Cortex of kidney (tissue), 1 donor: ENCODE data around the gene FMO5.
"Not testable (repeated sequence)": the region's sequence is repeated elsewhere in the genome, so short reads cannot be mapped to it uniquely, and the experiment has no call there.

ENCODE experiments used
- DNase-seq: peaks from one replicate; lab custom pipeline; 2025; lab: John Stamatoyannopoulos, UW

Gene FMO5, protein sequence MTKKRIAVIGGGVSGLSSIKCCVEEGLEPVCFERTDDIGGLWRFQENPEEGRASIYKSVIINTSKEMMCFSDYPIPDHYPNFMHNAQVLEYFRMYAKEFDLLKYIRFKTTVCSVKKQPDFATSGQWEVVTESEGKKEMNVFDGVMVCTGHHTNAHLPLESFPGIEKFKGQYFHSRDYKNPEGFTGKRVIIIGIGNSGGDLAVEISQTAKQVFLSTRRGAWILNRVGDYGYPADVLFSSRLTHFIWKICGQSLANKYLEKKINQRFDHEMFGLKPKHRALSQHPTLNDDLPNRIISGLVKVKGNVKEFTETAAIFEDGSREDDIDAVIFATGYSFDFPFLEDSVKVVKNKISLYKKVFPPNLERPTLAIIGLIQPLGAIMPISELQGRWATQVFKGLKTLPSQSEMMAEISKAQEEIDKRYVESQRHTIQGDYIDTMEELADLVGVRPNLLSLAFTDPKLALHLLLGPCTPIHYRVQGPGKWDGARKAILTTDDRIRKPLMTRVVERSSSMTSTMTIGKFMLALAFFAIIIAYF

DNA sequence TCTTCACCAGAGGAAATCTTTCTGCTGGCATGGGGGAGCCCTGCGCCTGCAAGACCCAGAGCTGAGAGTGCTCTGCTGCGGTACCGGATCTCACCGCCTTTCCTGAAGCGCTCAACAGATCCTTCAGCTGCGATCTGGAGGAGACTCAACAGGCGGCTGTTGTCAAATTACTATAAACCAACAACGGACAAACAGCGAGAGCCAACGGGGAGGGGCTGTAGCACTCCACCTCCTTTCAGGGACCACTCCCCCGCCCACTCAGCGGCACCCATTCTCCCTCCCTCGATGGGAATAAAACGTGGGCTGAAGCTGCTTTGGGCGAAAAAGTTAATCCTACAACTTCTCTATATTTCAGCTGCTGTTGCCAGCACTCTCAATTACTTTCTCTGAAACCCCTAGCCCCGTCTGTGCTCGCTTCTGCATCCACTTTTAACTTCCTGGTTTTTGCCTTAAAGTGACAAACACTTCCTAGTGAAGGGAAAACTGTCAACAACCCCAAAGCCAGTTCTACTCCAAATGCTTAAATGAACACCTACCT is at the start of gene FMO5:
FMO5 (minus strand) TSS at position 147 of the 538 bp plus-strand sequence. CDS start 310 bp downstream, outside the sequence.
- no peak for DNase-seq

DNA sequence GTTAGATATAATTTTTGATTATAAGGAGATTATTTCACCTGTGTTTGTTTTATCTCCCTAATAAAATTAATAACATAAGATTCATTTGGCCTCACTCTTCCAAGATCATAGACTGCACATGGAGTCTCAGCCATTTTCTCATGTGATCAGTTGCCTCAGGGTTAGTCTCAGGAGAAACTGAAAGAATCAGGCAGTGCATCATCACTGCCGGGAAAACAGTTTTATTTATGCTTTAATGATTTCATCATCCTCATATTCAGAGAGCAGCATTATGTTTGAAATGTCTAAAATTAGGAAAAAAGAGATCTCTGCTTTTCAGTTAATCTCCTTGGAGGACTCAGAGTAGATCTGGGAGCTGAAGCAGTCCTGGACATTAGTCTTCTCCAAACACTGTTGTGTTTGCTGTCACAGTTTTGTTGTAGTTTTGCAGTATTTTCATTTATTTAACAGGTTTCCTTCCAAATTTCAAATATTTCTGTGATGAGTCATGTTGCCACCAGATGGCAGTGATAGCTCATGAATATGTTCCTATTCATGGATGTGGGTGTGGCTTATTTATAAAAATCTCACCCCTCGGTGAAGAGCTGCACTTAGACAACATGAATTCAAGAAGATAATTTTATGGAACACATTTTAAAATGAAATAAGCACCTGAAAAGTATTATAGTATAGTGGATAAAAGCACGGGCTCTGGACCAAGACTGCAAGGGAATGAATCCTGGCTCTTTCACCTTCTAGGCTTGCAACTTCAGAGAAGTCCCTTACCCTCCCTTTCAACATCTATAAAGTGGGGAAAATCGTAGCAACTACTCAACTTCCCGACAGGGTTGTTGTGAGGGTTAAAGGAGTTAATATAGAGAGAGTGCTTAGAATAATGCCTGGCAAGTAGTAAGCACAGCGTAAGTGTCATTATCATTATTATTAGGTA is 48.5 kb upstream of the FMO5 start:
- no peak for DNase-seq

DNA sequence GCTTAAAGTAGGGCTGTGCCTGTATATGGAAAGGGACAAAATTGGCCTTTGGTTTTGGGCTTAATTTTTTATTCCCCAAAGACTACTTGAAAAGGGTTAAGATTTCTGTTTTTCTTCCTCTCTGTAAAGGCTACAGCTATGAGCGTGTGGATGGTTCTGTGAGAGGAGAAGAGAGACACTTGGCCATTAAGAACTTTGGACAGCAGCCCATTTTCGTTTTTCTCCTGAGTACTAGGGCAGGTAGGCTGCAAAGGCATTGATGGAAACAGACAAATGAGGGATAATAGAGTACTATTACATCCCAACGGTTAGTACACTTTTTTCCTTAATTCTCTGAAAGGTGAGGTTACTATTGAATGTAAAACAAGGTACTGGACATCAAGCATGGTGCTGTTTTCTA is 46.9 kb upstream of the FMO5 start:
- no peak for DNase-seq

DNA sequence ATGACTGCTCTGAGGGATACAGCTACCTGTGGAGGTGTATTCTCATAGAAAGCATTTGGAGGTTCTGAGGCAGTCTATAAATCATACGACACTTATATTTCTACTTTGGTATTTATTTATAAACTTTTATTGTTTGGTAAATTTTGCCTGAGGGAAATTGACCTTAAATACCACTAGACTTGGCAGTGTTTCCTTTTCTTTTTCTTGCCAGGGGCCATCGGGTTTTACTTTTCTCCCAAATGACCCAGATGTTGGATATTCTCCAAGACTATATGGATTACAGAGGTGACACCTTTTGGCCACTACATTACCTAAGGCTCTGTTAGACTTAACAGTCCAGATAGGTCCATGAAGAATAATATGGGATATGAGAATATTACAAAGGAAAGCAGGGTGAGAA is 45.6 kb upstream of the FMO5 start:
- DNase-seq: no peak

DNA sequence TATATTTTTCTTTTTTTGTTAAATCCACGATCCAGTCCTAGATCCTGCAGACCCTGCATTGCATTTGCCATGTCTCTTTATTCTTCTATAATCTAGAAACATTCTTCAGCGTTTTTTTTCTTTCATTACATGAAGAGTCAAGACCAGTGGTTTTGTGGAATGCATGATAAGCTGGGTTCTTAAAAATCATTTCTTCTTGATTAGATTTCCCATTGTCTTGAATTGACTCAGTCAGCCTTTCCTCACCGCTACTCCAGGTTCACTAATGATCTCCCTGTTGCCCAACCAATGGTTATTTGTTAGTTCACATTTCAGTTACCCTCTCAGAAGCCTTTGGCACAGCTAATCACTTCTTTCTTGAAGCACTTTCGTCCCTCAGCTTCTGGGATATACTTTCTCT is 42.6 kb upstream of the FMO5 start:
- no peak for DNase-seq

DNA sequence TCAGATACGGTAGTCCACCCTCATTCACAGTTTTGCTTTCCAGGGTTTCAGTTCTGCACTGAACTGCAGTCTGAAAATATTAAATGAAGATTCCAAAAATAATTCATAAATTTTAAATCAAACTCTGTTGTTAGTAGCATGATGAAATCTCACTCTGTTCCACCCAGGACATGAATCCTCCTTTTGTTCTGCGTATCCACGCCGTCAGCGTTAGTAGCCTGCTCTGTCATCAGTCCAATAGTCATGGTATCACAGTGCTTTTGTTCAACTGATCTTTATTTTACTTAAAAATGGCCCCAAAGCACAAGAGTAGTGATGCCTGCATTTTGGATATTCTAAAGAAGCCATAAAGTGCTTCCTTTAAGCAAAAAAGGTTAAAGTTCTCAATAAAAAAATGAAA is 41.2 kb upstream of the FMO5 start:
- no peak for DNase-seq

DNA sequence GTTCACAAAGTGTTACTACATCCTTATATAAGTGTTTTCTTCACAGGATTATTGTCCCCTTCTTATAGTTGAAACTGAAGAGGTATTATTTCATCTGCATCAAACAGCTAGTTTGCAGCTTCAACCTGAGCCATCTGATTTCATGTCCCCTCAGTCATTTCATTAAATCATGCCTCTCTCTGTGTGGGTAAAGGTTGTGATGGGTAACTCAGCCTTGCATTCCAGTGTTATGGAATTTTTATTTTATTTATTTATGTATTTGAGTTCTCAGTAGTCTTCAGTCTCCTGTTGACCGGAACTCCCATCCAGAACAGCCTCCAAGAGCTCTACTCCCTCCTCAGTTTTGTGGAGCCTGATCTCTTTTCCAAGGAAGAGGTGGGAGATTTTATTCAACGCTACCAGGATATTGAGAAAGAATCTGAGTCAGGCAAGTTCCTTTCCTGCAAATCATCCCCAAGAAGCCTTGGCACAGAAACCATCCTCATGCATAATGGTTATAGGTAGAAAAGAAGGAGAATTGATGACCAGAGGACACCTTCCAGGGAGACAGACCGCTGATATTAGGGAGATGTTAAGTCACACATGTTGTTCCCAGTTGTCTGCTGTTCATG is 39.1 kb upstream of the FMO5 start:
- DNase-seq: no peak

DNA sequence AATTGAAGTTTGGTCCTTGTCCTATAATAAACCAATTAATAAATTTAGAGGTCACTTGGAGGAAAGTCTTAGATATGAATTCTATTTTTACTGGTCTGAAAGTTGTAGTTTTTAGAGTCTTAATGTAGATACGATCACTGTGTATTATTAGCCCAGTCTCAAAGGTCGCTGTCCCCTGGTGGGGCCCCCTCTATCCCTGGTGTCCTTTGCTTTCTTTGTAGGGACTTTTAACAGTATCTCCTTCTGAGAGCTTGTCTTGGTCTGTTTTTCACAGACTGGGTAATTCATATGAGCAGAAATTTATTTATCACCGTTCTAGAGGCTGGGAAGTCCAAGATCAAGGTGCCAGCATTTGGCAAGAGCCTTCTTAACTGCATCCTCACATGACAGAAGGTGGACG is 35.8 kb upstream of the FMO5 start:
- no peak for DNase-seq

DNA sequence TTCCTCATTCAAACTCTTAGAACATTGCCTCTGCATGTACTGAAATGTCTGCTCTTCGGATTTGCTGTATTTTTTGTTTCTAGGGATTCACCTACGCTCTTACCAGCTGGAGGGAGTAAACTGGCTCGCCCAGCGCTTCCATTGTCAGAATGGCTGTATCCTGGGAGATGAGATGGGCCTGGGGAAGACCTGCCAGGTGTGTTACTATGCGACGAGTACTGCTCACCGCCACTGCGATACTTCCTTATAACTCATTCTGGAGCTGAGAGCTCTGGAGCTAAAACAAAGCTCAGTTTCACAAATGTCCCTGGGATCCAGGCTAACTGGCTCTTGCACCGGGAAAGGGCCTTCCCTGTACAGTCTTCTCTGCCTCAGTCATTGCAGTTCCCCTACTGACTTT is 27.4 kb upstream of the FMO5 start:
- no peak for DNase-seq

DNA sequence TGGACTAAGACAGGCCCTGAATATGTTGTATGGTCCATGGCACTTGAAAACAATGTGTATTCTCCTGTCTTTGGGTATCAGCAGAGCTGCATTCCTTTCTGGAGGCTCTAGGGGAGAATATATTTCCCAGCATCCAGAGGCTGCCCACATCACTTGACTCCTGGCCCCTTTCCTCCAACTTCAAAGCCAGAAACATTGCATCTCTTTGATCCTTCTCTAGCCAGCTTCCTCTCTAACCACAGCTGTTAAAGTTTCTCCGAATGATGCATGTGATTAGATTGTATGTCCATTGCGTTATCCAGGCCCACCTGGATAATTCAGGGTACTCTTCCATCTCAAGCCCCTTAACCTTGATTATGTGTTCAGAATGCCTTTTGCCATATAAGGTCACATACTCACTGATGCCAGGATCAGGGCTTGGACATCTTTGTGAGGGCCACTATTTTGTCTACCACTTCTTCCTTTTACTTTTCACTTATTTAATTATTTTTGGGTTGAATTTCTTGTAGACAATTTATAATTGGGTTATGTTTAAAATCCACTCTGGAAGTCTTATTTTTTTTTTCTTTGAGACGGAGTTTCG is 22.6 kb upstream of the FMO5 start:
- DNase-seq: no peak

DNA sequence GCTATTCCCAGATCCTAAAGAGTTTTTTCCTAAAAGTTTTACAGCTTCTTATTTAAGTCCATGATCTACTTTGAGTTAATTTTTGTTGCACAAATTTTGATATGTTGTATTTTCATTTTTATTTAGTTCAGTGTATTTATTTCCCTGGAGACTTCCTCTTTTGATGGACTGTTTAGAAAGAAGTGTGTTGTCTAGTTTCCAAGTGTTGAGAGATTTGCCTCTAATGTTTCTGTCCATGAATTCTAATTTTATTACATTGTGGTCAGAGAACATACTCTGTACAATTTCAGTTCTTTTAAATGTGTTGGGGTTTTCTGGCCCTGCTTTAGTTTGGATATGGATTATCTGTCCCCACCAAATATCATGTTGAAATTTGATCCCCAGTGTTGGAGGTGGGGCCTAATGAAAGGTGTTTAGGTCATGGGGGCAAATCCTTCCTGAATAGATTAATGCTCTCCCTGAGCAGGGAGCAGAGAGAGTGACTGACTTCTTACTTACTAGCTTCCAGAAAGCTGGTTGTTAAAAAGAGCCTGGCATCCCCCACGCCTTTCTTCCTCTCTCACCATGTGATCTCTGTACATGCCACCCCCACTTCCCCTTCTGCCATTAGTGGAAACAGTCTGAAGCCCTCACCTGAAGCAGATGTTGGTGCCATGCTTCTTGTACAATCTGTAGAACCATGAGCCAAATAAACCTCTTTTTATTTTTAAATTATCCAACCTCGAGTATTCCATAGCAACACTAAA is 21.9 kb upstream of the FMO5 start:
- DNase-seq: no peak

DNA sequence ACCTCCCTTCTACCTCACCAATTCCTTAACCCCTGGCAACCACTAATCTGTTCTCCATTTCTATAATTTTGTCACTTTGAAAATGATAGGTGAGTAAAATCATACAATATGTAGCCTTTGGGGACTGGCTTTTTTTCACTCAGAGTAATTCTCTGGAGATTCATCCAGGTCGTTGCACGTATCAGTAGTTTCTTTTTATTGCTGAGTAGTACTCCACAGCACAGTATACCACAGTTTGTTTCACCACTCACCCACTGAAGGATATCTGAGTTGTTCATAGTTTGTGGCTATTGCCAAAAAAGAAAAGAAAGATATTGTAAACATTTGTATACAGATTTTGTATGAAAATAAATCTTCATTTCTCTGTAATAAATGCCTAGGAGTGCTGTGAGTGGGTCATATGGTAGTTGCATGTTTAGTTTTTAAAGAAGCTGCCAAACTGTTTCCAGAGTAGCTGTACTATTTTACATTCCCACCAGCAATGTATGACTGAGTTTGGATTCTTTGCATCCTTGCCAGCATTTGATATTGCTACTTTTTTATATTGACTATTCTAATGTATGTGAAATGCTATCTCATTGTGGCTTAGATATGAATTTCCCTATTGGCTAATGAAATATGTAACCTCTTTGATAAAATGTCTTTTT is 21.0 kb upstream of the FMO5 start:
- DNase-seq: no peak

DNA sequence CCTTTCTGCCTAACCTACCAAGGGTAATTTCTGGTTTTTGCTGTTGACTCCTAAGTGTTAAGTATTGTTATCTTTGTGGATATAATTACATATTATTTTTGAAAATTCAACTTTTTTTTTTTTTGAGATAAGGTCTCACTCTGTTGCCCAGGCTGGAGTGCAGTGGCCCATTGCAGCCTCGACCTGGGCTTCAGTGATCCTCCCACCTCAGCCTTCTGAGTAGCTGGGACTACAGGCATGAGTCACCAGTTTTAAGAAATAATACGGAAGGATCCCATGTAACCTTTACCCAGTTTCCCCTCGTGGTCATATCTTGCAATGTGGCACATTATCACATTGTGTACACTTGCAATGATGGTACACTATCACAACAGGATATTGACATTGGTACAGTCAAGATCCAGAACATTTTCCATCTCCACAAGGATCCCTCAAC is 20.5 kb upstream of the FMO5 start:
- DNase-seq: no peak

DNA sequence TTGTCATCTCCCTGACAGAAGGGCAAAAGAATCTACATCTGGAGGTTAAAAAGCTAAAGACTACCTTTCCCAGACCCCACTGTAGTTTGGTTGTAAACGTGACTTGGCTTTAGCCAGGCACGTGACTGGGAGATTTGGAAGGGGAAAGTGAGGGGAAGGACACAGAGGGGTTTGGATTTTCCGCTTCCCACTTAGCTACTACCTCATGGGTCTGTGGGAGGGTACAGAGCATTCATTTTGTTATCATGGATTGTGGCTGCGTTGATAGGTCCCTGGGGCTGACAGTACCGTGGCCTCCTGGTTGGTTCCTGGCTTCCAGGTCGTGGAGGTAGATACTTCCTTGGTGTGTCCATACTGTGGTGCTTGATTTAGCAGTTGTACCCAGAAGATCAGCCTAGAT is 20.0 kb upstream of the FMO5 start:
- no peak for DNase-seq

DNA sequence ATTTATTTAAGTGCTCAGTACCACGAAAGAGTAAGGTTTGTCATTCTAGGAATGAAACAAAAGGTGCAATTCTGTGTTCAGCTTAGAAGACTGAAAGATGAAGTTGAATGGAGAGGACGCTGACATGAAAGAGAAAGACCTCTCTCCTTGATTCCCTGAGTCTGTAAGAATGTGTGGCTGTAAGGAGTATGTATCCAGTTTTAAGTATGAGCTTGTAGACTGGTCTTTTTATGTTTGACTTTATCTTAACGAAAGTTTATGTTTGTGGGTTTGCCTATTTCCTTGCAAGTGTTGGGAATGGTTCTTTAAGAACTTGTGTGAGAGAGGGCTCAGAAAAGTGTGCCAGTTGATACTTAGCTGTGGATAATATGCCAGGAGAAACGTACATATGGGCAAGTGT is 18.7 kb upstream of the FMO5 start:
- no peak for DNase-seq

DNA sequence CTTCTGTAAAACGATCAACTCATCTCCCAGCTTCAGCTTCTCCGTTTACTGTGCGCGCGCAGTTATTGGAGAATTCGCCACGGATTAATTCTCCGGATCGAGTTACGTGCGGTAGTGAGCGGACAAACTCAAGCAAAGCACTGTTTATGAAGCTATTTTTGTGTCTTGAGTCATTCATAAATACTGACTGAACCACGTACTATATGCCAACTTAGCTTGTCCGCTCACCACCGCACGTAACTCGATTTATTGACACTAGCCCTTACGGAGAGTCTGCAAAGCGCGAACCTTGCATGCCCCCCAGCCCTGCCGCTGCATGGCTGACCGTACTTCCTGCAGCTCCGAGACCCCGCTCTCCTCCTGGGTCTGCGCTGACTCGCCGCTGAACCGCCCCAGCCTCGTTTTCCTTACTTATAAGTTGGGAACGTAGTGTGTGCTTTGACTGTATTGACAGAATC is 18.1 kb upstream of the FMO5 start:
- no peak for DNase-seq

DNA sequence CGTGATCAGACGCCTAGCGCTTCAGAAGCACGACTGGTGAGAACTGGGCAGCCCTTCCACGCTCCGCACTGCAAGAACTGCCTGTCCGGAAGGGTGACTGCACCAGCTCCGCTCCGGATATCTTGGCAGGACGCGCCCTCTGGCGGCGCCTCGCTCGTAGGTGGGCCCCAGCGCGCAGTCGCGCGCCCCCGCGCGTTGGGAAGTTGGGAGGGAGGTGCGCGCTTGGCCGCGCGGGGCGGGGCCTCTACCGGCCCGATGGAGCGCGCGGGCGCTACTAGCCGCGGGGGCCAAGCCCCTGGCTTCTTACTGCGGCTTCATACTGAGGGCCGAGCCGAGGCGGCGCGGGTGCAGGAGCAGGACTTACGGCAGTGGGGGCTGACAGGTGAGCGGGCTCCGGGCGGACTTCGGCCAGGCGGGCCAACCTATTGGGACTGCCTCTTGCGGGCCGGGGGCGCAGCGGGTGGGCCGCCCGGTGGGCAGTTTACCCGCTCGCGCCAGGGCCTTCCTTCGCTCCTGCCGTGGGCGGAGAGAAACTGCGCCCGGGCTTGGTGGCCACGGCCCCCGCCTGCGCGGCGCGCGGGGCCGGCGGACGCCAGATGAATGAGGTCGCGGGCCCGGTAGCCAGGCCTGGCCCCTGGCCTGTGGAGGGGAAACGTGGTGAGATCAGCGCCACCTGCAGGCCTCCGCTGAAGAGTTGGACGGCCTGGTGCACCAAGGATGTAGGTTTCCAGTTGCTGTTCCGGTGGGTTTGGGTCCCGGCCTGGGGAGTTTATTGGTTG is 17.5 kb upstream of the FMO5 start, which contains the start of gene CHD1L:
CHD1L (plus strand) TSS at position 236 of the 779 bp plus-strand sequence; CDS start at position 256, 20 bp downstream.
- DNase-seq: no peak

DNA sequence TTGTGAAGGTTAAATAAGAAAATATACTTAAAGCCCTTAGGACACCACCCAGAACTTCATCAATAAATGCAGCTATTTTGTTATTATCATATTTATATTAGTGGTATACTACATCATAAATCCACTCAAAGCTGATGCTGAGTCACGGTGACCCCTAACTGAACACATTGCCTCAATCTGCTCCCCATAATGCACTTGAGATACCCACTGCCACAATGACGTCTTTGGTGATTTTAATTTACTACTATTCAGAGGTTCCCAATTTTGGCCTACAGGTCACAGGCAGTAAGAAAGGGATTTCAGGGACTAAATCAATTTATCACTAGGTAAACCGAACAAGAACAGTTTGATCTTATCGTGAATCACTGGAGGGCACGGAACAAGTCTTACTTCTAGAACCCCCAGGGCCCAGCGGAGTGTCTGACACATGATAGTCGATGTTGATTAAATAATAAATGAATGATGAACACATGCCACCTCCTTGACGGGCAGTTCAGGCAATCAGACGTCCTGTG is 16.9 kb upstream of the FMO5 start:
- no peak for DNase-seq

DNA sequence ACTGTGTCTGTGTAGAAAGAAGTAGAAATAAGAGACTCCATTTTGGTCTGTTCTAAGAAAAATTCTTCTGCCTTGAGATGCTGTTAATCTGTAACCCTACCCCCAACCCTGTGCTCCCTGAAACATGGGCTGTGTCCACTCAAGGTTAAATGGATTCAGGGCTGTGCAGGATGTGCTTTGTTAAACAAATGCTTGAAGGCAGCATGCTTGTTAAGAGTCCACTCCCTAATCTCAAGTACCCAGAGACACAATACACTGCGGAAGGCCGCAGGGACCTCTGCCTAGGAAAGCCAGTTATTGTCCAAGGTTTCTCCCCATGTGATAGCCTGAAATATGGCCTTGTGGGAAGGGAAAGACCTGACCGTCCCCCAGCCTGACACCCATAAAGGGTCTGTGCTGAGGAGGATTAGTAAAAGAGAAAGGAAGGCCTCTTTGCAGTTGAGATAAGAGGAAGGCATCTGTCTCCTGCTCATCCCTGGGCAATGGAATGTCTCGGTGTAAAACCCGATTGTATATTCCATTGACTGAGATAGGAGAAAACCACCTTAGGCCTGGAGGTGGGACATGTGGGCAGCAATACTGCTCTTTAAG is 15.1 kb upstream of the FMO5 start:
- DNase-seq: not testable (repeated sequence)
